Inflammatory macrophage (primary cell): Measurements from ENCODE around the gene NLE1.
"Not testable (repeated sequence)": the region's sequence is repeated elsewhere in the genome, so short reads cannot be mapped to it uniquely, and the experiment has no call there.

ENCODE experiments used
- DNase-seq, 2 donors: peaks; one replicate each; pipeline ENCODE4 v3.0.0-alpha.2; 2020 to 2022

Gene NLE1

DNA sequence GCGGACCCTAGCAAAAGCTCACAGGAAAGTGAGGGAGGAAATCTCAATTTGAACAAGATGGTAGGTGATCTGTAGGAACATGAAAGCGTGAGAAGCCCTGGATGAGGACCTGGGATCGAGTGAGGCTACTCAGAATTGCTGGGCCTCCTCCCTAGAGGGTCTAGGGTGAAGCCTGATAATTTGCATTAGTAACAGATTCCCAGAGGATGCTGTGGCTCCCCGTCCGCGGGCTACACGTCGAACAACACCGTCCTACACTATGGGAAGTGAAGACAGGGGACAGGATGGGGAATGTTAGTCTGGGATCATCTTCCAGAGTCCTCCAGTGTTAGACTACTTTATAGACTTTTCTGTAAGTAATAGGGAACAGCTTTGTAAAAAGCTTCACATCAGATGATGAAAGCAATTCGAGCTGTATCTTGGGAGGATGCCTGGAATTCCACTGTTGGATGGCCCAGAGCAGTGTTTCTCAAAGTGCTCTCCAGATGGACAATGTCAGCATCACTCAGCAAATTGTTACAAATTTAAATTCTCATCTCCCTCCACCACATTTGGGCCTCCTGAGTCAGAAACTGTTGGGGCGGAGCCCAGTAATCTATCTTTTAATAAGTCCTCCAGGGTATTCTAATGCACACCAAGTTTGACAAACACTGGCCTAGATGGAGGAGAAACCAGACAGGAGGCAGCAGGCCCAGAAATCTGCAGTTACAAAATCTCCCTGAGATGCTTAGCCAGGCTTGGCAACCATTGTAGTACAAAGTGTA is 14.2 kb downstream of the NLE1 start:
- no peak for DNase-seq

DNA sequence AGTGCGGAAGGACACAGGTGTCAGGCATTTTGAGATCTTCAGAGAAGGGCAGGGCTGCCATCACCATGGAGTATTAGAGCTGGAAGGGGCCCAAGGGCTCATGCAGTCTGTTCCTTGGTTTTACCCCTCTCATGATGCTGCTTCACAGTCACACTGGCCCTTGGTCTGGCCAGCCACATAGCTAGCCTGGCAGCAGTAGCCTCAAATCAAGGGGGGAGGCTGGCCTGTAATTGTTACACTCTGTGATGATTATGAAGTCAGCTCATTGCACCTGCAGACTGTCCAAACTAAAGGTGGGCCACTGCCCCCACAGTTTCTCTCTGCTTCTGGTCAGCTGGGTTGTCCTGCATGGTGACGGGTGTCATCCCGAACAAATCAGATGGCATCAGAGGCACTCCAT is 20.8 kb downstream of the NLE1 start, which contains the start of gene FNDC8:
Gene FNDC8, plus strand, starts transcription at position 301 of the 400 bp plus-strand sequence. Its CDS starts 79 bp downstream, at position 380.
- no peak for DNase-seq

DNA sequence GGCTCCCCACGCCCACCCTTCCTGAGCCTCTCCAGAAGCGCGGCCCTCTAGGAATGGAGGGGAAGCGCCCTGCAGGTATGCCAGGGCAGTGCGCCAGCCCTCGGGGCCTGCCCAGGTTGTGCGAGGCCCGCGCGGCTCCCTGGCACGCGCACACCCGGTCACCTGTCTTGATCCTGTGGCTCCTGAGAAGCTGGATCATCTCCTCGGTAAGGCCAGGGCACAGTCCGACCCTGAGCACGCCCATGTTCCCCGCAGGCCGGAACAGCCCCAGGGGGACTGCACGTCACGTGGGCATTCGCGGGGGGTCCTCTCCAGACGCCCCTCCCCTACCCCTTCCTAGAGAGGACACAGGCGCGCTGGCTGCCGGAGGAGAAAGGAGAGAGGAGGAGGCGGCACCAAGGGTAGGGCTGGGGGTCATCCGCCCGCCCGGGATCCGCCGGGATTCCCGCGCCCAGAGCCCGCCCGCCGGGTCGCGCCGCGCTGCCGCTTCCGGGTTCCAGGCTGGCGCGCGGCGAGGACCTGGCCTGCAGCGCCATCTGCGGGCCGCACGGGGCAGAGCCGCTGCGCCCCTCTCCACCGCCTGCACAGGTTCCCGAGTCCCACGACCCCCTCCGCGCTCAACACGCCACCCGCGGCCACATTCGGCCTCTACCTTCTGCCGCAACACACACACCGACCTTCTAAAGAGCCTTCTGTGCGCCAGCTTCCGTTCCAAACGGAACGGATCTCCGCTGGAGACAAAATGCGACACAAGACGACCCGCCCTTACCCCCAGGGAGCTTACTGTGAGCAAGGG is 22.5 kb downstream of the NLE1 start, which contains the start of gene RAD51D:
Gene RAD51D, minus strand, starts transcription at position 491 of the 796 bp plus-strand sequence. Its CDS starts 247 bp downstream, at position 244.
- peak; percentile 75 to 77 for DNase-seq

DNA sequence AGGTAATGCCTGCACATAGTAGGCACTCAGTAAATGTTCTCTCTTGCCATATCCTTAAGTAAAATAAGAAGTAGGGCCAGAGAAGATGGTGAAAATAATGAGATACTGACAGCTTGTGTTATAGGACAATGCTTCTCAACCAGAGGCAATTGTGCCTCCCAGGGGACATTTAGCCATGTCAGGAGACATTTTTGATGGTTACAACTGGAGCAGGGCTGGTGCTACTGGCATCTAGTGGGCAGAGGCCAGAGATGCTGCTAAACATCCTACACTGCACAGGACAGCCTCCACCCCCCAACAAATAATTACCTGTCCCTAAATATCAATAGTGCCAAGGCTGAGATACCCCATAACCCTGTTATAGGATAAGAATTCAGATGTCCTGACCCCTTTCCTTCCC is 24.1 kb downstream of the NLE1 start:
- DNase-seq = peak; percentile 34 to 39

DNA sequence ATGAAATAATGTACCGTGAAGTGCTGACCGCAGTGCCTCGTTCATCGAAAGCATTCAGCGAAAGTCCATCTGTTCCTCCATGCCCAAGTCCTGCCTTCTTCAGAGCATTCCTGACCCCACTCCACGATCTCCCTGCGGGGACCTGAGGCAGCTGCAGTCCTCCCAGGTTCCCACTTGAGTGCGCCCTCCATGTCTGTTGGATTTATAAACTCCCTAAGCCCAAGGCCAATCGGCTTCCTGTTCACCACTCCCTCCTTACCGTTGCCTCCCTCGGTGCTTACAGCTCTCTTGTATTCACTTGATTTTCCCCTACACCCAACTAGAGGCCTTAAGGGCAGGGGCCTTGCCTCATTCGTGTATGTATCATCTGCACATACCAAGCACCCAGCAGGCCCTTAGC is 25.3 kb downstream of the NLE1 start:
- no peak for DNase-seq

DNA sequence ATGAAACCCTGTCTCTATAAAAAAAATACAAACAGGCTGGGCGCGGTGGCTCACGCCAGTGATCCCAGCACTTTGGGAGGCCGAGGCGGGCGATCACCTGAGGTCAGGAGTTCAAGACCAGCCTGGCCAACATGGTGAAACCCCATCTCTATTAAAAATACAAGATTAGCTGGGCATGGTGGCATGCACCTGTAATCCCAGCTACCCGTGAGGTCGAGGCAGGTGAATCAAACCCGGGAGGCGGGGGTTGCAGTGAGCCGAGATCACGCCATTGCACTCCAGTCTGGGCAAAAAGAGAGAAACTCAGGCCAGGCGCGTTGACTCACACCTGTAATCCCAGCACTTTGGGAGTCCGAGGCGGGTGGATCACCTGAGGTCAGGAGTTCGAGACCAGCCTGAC is 31.3 kb downstream of the NLE1 start:
- DNase-seq = not testable (repeated sequence)

DNA sequence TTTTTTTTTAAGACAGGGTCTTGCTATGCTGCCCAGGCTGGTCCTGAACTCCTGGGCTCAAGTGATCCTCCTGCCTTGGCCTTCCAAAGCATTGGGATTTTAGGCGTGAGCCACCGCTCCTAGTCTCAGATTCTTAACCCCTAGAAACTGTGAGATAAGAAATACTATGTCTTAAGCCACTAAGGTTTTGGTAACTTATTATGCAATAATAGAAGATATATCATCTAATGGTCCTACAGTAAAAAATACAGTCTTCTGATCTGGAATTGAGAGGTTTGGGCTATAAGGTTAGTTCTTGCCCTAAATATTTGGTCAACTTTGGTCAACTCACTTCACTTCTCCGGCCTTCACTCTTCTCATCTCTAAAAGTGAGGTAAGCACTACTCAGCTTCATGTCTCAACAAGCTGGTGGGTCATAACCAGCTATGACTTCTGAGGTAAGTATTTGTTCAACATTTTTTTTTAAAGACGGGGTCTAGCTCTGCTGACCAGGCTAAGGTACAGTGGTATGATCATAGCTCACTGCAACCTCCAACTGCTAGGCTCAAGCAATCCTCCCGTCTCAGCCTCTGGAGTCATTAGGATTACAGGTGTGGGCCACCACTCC is 37.2 kb downstream of the NLE1 start:
- DNase-seq = no peak

DNA sequence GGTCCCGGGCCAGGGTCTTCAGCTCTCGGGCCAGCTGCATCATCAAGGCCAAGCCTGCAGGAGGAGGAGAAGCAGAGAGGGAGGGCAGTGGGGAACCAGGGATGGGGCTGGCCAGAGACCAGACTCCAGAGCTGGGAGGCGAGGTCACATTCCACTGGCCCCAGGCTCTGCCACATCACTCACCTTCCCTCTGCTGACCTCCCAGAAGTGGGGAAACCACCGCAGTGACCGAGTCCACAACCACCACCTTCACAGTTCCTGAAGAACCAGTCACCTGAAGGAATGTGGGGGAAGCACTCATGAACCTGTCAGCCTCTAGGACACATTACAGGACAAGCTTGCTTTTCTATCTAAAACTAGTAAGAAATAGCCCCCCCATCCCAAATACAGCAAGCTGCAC is 38.8 kb downstream of the NLE1 start:
- DNase-seq = no peak

DNA sequence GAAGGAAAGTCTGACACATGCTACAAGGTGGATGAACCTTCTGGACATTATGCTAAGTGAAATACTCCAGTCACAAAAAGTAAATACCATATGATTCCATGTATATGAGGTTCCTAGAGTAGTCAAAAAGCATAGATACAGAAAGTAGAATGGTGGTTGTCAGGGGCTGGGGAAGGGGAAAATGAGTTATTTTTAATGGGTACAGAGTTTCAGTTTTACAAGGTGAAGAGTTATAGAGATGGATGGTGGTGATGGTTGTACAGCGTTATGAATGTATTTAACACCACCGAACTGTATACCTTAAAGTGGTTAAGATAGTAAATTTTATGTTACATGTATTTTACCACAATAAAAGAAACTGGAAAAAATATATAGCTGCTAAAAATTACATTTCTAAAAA is 40.4 kb downstream of the NLE1 start:
- DNase-seq = no peak

DNA sequence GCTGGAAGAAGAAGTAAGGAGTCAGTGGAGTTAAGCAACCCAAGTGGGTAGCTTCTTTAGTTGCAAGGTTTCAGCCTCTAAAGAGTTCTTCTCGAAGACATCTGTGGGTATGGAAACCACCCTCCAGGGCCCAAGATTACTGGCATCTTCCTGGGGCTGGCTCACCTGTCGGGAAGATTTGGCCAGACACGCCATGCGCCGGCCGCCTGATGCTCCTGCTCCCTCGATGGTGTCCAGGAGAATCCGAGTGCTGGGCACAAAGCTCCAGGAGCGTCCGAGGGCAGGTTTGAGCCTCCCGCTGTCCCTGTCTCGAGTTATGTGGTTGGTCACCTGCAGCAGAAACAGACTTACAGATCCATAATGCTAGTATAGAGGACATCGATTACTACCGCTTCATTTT is 41.1 kb downstream of the NLE1 start:
- DNase-seq = no peak

DNA sequence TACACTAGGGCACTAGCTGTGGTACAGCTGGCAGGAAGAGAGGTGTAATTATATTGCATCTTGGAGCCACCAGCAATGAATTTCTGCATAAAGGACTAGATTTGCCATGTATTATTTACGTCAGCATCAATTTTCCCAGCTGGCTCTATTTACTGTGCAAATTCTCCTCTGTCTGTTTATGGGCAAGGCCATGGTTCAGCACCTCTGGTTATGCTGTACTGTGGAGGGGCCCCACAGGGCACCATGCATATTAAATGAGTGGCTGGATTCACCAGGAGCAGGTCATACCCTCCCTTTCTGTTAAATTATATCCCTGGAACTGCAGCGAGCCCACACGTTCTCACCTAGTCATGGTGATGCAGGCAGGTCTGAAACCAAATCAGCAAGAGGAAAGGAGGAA is 42.2 kb downstream of the NLE1 start:
- DNase-seq = no peak

DNA sequence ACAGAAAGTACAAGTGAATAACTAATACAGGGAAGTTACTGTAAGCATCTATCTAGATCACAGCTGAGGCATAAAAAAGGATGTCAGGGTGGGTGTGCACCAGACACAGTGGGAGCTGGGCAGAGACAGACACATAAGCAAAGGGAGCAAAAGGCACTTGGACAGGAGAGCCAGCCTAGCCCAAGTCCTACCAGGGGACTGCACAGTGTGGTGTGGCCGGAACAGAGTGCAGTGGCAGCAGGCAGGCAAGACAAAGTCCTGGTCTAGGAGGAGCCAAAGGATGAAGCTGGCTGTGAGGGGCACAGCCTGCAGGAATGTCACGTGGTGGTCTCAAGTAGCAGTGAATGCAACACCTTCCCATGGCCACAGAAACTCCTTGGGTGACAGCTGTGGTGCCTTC is 44.3 kb downstream of the NLE1 start:
- DNase-seq = peak in 1 of 2 donors; percentile 11

DNA sequence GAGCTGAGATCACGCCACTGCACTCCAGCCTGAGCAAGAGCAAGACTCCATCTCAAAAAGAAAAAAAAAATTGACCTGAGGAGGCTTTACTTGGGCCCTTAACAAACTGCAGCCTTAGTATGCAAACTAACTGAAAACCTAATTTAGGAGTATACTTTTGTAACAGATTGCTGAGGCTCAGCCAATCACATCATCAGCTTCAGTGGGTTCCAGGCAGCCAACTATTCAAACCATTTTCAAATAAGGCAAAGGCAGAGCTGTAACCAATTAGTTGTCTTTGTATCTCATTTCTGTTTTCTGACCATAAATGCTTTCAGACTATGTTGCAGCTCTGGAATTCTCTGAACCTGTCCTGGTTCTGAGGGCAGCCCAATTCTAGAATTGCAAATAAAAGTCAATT is 46.4 kb downstream of the NLE1 start:
- DNase-seq = no peak

DNA sequence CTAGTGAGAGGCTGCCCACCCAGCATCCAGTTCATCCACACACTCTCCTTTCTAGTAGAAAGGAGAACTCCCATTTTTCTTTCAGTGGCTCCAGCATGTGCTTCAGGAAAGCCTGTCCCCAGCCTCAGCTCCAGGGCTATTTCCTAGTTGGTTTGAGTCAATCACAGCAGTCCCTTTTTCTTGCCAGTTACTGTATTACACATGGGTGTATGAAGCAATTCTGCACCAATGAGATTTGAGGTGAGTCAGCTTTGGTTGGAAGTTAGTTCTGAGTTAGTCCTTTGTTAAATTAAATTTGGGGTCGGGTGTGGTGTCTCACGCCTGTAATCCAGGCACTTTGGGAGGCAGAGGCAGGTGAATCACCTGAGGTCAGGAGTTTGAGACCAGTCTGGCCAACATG is 47.2 kb downstream of the NLE1 start:
- peak; percentile 41 to 66 for DNase-seq

DNA sequence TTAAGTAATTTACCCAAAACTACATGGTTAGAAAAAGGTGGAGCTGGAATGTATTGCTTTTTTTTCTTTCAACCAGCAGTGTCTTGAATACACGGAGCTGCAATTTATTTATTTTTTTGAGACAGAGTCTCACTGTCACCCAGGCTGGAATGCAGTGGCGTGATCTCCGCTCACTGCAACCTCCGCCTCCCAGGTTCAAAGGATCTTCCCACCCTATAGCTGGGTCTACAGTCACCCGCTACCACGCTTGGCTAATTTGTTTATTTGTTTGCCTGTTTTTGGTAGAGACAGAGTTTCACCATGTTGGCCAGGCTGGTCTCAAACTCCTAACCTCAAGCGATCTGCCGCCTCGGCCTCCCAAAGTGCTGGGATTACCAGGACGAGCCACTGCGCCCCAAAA is 51.4 kb downstream of the NLE1 start:
- DNase-seq = not testable (repeated sequence)

DNA sequence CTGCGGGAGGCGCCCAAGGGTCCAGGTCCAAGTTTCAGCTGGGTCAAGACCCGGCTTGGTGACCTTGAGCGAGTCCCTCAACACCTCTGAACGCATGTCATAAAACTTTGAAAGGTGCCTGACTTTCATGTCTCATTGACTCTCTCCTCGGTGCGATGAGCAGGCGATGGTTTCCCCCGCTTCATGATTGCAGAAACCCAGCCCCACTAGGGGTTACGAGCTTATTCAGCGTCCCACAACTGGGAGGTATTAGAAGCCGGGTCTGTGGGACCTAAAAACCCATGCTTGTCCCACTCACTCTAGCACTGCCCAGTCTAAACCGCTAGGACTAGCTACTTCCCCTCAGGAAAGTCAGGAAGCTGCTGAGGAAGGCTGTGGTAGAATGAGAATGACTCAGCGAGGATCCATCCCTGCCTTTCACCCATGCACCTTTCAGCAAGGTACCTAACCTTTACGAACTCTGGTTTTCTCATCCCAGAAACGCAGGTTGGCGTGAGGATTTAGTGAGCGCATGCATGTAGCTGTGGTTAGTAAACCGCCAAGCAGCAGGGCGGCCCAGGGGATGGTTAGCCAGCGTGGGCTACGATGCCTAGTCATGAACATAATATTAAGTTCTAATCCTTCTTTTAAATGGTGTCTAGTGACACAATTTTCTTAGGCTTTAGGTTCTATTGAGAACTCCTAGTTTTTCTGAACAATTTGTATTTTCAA is 52.4 kb downstream of the NLE1 start:
- DNase-seq = peak; percentile 62 to 73

DNA sequence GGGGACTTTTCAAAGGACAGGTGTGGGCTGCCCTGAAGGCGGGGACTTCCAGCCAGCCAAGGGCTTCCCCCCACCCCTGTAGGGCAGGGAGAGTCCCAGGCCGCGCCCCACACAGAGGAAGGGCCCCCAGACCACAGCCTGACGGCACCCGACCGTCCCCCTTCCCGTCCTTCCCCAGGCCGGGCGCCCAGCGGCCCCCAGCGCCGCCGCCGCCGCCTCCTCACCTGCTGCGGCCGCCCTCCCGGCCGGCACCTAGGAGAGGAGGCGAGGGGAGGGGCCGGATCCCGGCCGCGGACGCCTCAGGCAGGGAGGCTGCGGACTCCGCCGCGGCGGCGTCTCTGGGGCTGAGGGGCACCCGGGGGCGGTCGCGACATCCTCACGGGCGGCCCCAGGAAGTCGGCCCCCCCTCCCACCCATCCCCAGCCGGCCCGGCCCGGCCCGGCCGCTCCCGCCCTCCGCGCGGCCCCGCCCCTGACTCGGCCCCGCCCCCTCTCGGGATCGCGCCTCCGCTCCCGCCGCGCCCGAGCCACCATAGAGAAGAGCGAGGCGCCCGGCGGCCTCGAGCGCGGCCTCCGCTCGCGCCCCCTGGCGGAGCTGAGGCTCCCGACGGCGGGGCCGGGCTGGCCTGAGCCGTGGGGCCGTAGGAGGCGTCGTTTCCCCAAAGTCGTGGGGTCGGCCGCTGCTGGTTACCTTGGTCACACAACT is 53.1 kb downstream of the NLE1 start:
- DNase-seq = peak; percentile 86 to 92

DNA sequence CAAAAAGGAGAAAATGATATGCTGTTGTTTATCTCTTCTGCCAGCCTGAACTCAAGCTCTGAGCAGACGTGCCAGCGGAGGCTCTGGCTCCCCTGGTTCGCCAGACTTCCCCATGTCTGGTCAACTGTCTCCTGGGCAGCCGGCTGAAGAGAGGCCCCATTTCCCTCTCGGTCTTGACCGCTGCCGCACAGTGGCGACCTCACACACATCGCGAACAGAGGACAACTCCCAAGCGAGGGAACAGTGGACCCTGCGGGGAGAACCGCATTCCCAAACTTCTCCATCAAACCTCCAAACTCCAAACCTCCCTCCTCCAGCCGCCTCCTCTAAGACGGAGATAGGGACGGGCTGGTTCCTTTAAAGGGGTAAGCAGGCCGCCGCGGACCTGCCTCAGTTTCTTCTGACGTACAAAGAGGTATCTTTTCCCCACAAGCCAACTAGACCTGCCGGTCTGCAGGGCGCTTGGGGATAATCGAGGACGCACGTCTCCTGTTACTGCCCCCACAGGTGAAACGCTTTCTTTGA is 53.7 kb downstream of the NLE1 start:
- DNase-seq = peak; percentile 48 to 61

DNA sequence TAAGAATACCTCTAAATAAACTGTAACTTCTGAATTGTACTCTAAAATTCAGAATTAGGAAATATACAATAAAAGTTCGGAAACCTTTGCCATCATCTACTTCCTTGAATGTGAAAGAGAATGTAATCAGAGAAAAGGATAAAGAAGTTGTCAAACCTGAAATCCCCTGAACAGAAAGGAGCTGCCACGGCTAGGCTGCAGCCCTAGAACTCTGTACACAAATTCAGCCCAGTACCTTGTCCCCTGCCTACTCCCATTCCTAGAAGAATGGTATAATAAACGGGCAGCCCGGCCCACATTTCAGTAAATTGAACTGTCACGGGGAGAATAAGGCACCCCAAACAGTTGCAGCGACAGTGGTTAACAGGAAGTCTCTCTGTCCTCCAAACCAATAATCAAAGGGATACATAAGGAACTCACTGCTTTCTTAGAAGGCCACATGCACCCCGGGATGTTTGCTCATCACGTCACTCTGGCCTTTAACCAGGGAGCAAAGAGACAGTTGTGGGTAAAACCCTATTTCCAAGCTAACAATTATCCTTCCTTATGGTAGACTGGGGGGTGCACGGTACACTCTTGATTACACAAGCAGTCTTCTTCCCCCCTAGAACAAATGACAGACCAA is 54.3 kb downstream of the NLE1 start:
- DNase-seq = peak; percentile 64 to 68

DNA sequence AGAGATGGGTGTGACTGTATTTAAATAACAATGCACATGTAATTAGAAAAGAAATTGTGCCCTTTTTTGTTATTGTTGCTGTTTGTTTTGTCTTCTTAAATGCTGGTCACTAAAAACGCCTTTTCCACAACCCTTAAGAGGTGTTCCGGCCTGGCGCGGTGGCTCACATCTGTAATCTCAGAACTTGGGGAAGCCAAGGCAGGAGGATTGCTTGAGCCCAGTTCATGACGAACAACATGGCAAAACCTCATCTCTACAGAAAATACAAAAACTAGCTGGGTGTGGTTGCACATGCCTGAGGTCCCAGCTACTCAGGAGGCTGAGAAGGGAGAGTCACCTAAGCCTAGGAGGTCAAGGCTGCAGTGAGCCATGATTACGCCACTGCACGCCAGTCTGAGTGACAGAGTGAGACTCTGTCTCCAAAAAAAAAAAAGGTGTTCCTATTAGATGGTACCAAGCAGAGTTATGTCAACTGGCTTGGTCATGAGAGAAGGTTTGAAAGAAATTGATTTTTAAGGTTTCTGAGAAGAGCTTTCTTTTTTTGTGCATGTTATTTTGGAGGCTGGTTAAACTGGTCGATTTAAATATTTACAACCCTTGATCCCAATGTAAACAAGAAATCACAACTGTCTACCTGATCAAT is 55.1 kb downstream of the NLE1 start:
- DNase-seq = no peak

DNA sequence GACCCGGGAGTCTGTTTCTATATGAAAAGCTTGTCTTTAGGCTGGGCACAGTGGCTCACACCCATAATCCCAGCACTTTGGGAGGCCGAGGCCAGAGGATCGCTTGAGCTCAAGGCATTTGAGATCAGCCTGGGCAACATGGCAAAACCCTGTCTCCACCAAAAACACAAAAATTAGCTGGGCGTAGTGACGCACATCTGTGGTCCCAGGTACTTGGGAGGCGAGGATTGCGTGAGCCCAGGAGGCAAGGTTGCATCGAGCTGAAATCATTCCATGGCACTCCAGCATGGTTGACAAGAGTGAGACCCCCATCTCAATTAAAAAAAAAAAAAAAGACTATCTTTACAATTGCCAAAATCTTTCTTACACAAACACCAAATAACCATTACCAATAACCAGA is 55.9 kb downstream of the NLE1 start:
- no peak for DNase-seq
